ENCODE results near the gene LCLAT1.

The LCLAT1 gene

DNA sequence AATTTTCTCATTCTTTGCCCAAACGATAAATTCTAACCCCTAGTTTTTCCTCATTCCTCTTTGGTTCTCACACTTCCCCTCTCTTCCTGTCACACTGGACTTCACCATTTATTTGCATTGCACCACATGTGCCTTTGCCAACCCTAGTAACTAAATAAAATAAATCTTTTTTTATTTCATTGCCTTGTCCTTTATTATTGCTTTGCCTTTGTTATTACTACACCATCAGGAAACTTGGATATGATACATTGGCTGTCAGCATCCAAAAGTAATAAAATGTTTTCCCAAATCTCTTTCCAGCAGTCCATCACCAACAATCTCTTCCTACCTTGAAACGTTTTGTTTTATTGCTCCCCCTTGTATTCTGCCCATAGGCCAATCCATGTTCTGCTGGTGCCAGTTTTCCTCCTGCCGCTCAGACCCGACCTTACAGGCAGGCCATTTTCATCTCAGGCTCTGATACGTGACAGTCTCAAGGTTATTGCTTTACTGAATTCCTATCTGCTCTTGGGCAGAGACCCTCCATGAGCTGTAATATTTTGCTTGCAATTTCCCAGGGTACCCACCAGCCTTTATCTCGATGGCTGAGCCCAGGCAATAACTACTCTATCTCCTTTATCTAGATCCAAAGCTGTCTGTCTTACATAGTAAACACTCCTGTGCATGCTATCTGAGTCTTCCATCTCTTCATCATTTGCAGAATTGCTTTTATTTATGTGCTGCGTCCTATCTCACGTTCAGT lies 19.3 kb upstream of the LCLAT1 start:
- no peaks in the 10 kb centered on the region for H3F3A ChIP-seq (ENCODE audit: insufficient read depth)
- no peak for TF ChIP-seq EZH2phosphoT487 (conservative IDR thresholded peaks at IDR 0.05; ENCODE audit: low read length)
- TF ChIP-seq, protein P1, sequence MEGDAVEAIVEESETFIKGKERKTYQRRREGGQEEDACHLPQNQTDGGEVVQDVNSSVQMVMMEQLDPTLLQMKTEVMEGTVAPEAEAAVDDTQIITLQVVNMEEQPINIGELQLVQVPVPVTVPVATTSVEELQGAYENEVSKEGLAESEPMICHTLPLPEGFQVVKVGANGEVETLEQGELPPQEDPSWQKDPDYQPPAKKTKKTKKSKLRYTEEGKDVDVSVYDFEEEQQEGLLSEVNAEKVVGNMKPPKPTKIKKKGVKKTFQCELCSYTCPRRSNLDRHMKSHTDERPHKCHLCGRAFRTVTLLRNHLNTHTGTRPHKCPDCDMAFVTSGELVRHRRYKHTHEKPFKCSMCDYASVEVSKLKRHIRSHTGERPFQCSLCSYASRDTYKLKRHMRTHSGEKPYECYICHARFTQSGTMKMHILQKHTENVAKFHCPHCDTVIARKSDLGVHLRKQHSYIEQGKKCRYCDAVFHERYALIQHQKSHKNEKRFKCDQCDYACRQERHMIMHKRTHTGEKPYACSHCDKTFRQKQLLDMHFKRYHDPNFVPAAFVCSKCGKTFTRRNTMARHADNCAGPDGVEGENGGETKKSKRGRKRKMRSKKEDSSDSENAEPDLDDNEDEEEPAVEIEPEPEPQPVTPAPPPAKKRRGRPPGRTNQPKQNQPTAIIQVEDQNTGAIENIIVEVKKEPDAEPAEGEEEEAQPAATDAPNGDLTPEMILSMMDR (IDR thresholded peaks at IDR 0.05; ENCODE audit: insufficient read depth, low read length, poor library complexity, severe bottlenecking), result no peak
- no peak overlapping the region for H3K9ac ChIP-seq (ENCODE audit: low read length)
- H3K9me3 ChIP-seq (ENCODE audit: insufficient read depth, low read length), result no peaks in the 10 kb centered on the region
- H3K36me3 ChIP-seq (ENCODE audit: low read length), result no peaks in the 10 kb centered on the region
- no peaks in the 10 kb centered on the region for H3K27me3 ChIP-seq (ENCODE audit: low read length)
- H3K9me2 ChIP-seq (replicated peaks; ENCODE audit: insufficient read depth, low read length), result no peaks in the 10 kb centered on the region
- no peaks in the 10 kb centered on the region for H4K20me1 ChIP-seq (ENCODE audit: low read depth, low read length)
- no peak overlapping the region for H2AFZ ChIP-seq (ENCODE audit: low read depth, low read length, severe bottlenecking)
- no peak overlapping the region for H3K27ac ChIP-seq (ENCODE audit: low read depth, low read length)
- no peak overlapping the region for H3K4me3 ChIP-seq (ENCODE audit: insufficient read depth, low read length, poor library complexity, severe bottlenecking)
- no peak overlapping the region for H3K4me2 ChIP-seq (ENCODE audit: low read depth, low read length, poor library complexity, severe bottlenecking)
- H3K79me2 ChIP-seq (ENCODE audit: insufficient read depth, low read length), result no peaks in the 10 kb centered on the region

DNA sequence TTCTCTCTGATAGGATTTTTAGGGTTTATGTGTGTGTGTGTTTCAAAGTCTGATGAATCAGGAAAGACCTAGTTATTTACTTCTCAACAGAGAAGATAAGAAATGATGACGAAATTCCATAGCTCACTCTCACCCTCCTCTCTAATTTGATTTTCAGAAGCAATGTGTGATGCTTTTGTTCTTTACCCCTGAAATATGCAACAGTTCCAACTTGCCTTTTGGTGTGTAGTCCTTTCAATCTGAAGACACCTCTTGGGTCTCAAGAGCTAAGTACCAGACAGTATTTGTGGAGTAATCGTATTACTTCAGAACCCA lies 18.7 kb upstream of the LCLAT1 start:
- Histone ChIP-seq H3K27me3 (ENCODE audit: low read length) (no peaks in the 10 kb centered on the region), H4K20me1 (ENCODE audit: low read depth, low read length) (no peaks in the 10 kb centered on the region), H3K36me3 (ENCODE audit: low read length) (no peaks in the 10 kb centered on the region), H3K27ac (ENCODE audit: low read depth, low read length) (no peak overlapping the region), H3F3A (ENCODE audit: insufficient read depth) (no peaks in the 10 kb centered on the region), H3K79me2 (ENCODE audit: insufficient read depth, low read length) (no peaks in the 10 kb centered on the region), H2AFZ (ENCODE audit: low read depth, low read length, severe bottlenecking) (no peak overlapping the region), H3K4me3 (ENCODE audit: insufficient read depth, low read length, poor library complexity, severe bottlenecking) (no peak overlapping the region), H3K9ac (ENCODE audit: low read length) (no peak overlapping the region), H3K9me2 (replicated peaks; ENCODE audit: insufficient read depth, low read length) (no peaks in the 10 kb centered on the region), H3K4me2 (ENCODE audit: low read depth, low read length, poor library complexity, severe bottlenecking) (no peak overlapping the region), H3K9me3 (ENCODE audit: insufficient read depth, low read length) (no peaks in the 10 kb centered on the region)
- TF ChIP-seq, protein P1 (IDR thresholded peaks at IDR 0.05; ENCODE audit: insufficient read depth, low read length, poor library complexity, severe bottlenecking), result no peak
- TF ChIP-seq EZH2phosphoT487 (conservative IDR thresholded peaks at IDR 0.05; ENCODE audit: low read length), result no peak

DNA sequence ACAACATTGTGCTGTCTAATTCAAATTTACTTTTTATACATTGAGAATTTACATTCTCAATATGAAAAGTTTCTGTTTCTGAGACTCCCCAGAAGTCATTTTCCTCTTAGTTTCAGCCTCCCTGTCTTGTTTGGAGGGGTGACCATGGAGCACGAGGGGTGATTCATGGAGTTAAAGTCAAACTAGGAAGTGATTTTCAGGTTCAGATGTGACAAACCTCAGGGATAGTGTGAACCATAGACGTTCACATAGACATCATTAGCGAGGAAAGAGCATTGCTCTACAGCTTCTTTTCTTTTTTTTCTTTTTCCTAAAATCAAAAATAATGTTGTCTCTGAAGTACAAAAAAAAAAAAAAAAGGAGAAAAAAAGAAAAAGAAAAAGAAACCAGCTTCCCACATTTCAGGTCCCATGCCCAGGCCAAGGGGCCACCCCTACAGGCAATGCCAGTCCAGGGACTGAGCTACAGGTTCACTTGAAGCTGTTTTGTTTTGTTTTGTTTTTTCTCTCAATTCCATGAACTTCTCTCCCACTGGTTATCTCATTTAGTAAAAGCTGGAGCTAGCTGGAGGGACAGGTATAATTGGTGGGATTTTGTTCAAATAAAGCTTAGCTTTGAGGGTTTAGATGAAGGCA lies 18.1 kb upstream of the LCLAT1 start:
- Histone ChIP-seq H3K27me3 (ENCODE audit: low read length) (no peaks in the 10 kb centered on the region), H3K9ac (ENCODE audit: low read length) (no peak overlapping the region), H3K4me3 (ENCODE audit: insufficient read depth, low read length, poor library complexity, severe bottlenecking) (no peak overlapping the region), H3K4me2 (ENCODE audit: low read depth, low read length, poor library complexity, severe bottlenecking) (no peak overlapping the region), H3K27ac (ENCODE audit: low read depth, low read length) (no peak overlapping the region), H3F3A (ENCODE audit: insufficient read depth) (no peaks in the 10 kb centered on the region), H3K9me3 (ENCODE audit: insufficient read depth, low read length) (no peaks in the 10 kb centered on the region), H3K79me2 (ENCODE audit: insufficient read depth, low read length) (no peaks in the 10 kb centered on the region), H4K20me1 (ENCODE audit: low read depth, low read length) (no peaks in the 10 kb centered on the region), H3K9me2 (replicated peaks; ENCODE audit: insufficient read depth, low read length) (no peaks in the 10 kb centered on the region), H2AFZ (ENCODE audit: low read depth, low read length, severe bottlenecking) (no peak overlapping the region), H3K36me3 (ENCODE audit: low read length) (no peaks in the 10 kb centered on the region)
- TF ChIP-seq, protein P1 (IDR thresholded peaks at IDR 0.05; ENCODE audit: insufficient read depth, low read length, poor library complexity, severe bottlenecking), result no peak
- TF ChIP-seq EZH2phosphoT487 (conservative IDR thresholded peaks at IDR 0.05; ENCODE audit: low read length), result no peak
